Natural killer cell (primary cell): ENCODE data around the gene ECHS1. TPM values are rescaled to one million over a fixed set of nuclear protein-coding genes. Genes with fewer than 3 reads are reported as not detected.
A peak's percentile ranks its signal among the peaks of the same experiment; 100 is the strongest.

Experiments
- ATAC-seq, 3 donors: fragments of 150-1000 bp in 2 of 3; fragments of 200-7000 bp in 1 of 3; cut with Tn5 transposase; 1 replicate in 1 of 3; 2 replicates in 2 of 3; pipeline ENCODE4 v1.10.0; 2021; ENCODE audit warnings: mild to moderate bottlenecking in 2 of 3, moderate library complexity in 2 of 3
- DNase-seq, 2 donors: peaks; one replicate each; pipeline versions ENCODE4 v3.0.0 to v3.0.0-alpha.2; 2013 to 2021; ENCODE audit warnings: mixed read lengths in 1 of 2
- H3K27ac ChIP-seq: one replicate; pipeline ENCODE4 v1.5.1; 2013; ENCODE audit warnings: mild to moderate bottlenecking, low read length
- H3K27me3 ChIP-seq: one replicate; pipeline ENCODE4 v1.6.1; 2013; ENCODE audit warnings: low read length; ENCODE audit not compliant: control insufficient read depth, insufficient read depth
- H3K36me3 ChIP-seq: one replicate; pipeline ENCODE4 v1.6.1; 2013; ENCODE audit warnings: low read length; ENCODE audit not compliant: control insufficient read depth, insufficient read depth
- H3K4me1 ChIP-seq: one replicate; pipeline ENCODE4 v1.6.1; 2013; ENCODE audit warnings: low read length; ENCODE audit not compliant: control insufficient read depth, insufficient read depth
- H3K4me3 ChIP-seq: one replicate; pipeline ENCODE4 v1.5.1; 2013; ENCODE audit warnings: low read length
- H3K9me3 ChIP-seq: one replicate; pipeline ENCODE4 v1.6.1; 2013; ENCODE audit warnings: low read length; ENCODE audit not compliant: control insufficient read depth, insufficient read depth
- H3K27ac Mint-ChIP-seq, 2 donors: one replicate each; pipeline ENCODE4 v1.8.0; 2022; ENCODE audit warnings: mild to moderate bottlenecking in 2 of 2, mixed read lengths in 2 of 2, moderate library complexity in 1 of 2
- H3K27me3 Mint-ChIP-seq, 2 donors: one replicate each; pipeline ENCODE4 v1.8.0; 2022; ENCODE audit warnings: low read depth in 2 of 2, mixed read lengths in 2 of 2
- H3K36me3 Mint-ChIP-seq: one replicate; pipeline ENCODE4 v1.8.0; 2022; ENCODE audit warnings: mixed read lengths
- H3K4me1 Mint-ChIP-seq, 2 donors: one replicate each; pipeline ENCODE4 v1.8.0; 2022; ENCODE audit warnings: mixed read lengths in 2 of 2
- H3K4me3 Mint-ChIP-seq: one replicate; pipeline ENCODE4 v1.8.0; 2022; ENCODE audit warnings: mild to moderate bottlenecking, moderate library complexity, mixed read lengths
- H3K9me3 Mint-ChIP-seq, 2 donors: one replicate each; pipeline ENCODE4 v1.8.0; 2022; ENCODE audit warnings: mixed read lengths in 2 of 2
- CTCF ChIP-seq: fragments of 200-600 bp; IDR thresholded peaks from one replicate; pipeline ENCODE4 v1.8.0; 2022; ENCODE audit warnings: antibody characterized with exemption
- WGBS: methylation state at CpG from one replicate; pipeline ENCODE4 v1.1.7; 2013; ENCODE audit warnings: missing lambda C conversion rate; ENCODE audit not compliant: insufficient coverage; 5-methylcytosine and 5-hydroxymethylcytosine counted together
- intact Hi-C: fragments of 100-400 bp; cut with micrococcal nuclease; formaldehyde crosslinking; loops from one replicate; pipeline ENCODE4 v1.14.2; 2022
- total RNA-seq, 4 donors: library from RNA; stranded (reverse); fragments of 120-200 nt in 1 of 4; gene quantifications; one replicate each; pipeline versions ENCODE4 v1.2.3 to v1.2.4, GENCODE V29; 2013 to 2022

The ECHS1 gene
- total RNA-seq, 3 donors from 2014 or later (not counting 1 experiment from before 2014, with no cell fraction given), result 17.7 to 21.3 (median 19.9) TPM

- no peak for TF ChIP-seq CTCF
- no peaks in the 10 kb centered on the region for H3K9me3 Mint-ChIP-seq
- Histone ChIP-seq H3K27me3 (no peaks in the 10 kb centered on the region), H3K4me3 (no peak overlapping the region), H3K9me3 (no peaks in the 10 kb centered on the region), H3K27ac (no peak overlapping the region), H3K36me3 (no peaks in the 10 kb centered on the region), H3K4me1 (peaks cover 10% of the 10 kb centered on the region)
- H3K4me1 Mint-ChIP-seq, result no peaks in the 10 kb centered on the region
- peak in 1 of 2 donors; percentile 7 for DNase-seq
- intact Hi-C loops, result no loop called here
- no peaks in the 10 kb centered on the region for H3K36me3 Mint-ChIP-seq
- H3K27ac Mint-ChIP-seq, result no peak overlapping the region
- peak overlapping the region; percentile 61 for H3K4me3 Mint-ChIP-seq
- 98% methylated on average over 3 of the region's 3 CpGs for WGBS
- H3K27me3 Mint-ChIP-seq, result no peaks in the 10 kb centered on the region
- ATAC-seq, result no peak
Observed at GRCh38 chr10:133355991-133356390, 17.2 kb downstream of the ECHS1 start.

GRCh38 chr10:133355266-133355665, 17.9 kb downstream of the ECHS1 start:
- no peaks in the 10 kb centered on the region for H3K9me3 ChIP-seq

GRCh38 chr10:133354672-133355240, 18.4 kb downstream of the ECHS1 start:
- no peaks in the 10 kb centered on the region for H3K9me3 Mint-ChIP-seq
- H3K9me3 ChIP-seq, result no peaks in the 10 kb centered on the region
- H3K27ac ChIP-seq, result no peak overlapping the region
- no peaks in the 10 kb centered on the region for H3K27me3 ChIP-seq
- no peaks in the 10 kb centered on the region for H3K36me3 ChIP-seq
- no peaks in the 10 kb centered on the region for H3K27me3 Mint-ChIP-seq
- H3K4me1 ChIP-seq, result peaks cover 10% of the 10 kb centered on the region
- TF ChIP-seq CTCF, result no peak
- intact Hi-C loops, result no loop called here
- H3K4me3 ChIP-seq, result no peak overlapping the region
- no peak for DNase-seq
- H3K36me3 Mint-ChIP-seq, result no peaks in the 10 kb centered on the region
- H3K27ac Mint-ChIP-seq, result no peak overlapping the region
- no peak for ATAC-seq
- no peak overlapping the region for H3K4me3 Mint-ChIP-seq
- H3K4me1 Mint-ChIP-seq, result no peaks in the 10 kb centered on the region
- 96% methylated on average over 14 of the region's 14 CpGs for WGBS

More at GRCh38 chr10:133355266-133355665, 17.9 kb downstream of the ECHS1 start:
- Histone ChIP-seq H3K4me3 (no peak overlapping the region), H3K27me3 (no peaks in the 10 kb centered on the region), H3K27ac (no peak overlapping the region), H3K4me1 (peaks cover 10% of the 10 kb centered on the region), H3K36me3 (no peaks in the 10 kb centered on the region)
- H3K36me3 Mint-ChIP-seq, result no peaks in the 10 kb centered on the region
- intact Hi-C loops, result no loop called here
- no peaks in the 10 kb centered on the region for H3K27me3 Mint-ChIP-seq
- ATAC-seq, result no peak
- H3K4me3 Mint-ChIP-seq, result no peak overlapping the region
- H3K27ac Mint-ChIP-seq, result no peak overlapping the region
- H3K9me3 Mint-ChIP-seq, result no peaks in the 10 kb centered on the region
- DNase-seq, result no peak
- no peaks in the 10 kb centered on the region for H3K4me1 Mint-ChIP-seq
- 96% methylated on average over 6 of the region's 6 CpGs for WGBS
- TF ChIP-seq CTCF, result no peak
